OCI-LY7 (cell line): ENCODE results near the gene ZNF354B.

ENCODE experiments used
- EZH2phosphoT487 ChIP-seq: fragments of 200-600 bp; sonication (generic); IDR thresholded peaks from 2 replicates; pipeline ENCODE4 v1.6.1; 2018; ENCODE audit warnings: low read depth, borderline replicate concordance, mild to moderate bottlenecking, mixed run types, antibody characterized with exemption, low read length, moderate library complexity, mixed read lengths
- TF ChIP-seq, protein P1 (sequence below): fragments of 200-600 bp; sonication (generic); conservative IDR thresholded peaks from 2 replicates; pipeline ENCODE4 v1.5.1; 2014; ENCODE audit warnings: mild to moderate bottlenecking, antibody characterized with exemption, low read length, moderate library complexity, mixed read lengths

DNA sequence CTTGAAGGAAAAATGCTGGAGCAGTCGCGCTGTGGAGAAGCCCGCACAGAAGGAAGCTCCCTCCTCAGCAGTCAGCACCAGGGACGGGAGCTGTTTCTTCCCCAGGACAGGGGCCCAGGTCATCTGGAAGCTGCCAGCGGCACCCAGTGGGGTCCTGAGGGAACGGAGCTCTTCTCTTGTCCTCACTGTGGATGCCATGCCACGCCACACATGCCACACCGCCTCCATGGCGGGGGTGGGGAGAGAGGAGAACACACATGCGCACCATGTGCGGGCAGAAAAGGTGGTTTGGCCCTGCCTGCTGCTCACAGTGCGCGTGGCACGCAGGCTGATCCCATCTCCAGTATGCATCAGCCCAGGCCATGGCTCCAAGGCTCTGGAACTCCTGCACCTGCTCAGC is 41.7 kb upstream of the ZNF354B start:
- TF ChIP-seq, protein P1, sequence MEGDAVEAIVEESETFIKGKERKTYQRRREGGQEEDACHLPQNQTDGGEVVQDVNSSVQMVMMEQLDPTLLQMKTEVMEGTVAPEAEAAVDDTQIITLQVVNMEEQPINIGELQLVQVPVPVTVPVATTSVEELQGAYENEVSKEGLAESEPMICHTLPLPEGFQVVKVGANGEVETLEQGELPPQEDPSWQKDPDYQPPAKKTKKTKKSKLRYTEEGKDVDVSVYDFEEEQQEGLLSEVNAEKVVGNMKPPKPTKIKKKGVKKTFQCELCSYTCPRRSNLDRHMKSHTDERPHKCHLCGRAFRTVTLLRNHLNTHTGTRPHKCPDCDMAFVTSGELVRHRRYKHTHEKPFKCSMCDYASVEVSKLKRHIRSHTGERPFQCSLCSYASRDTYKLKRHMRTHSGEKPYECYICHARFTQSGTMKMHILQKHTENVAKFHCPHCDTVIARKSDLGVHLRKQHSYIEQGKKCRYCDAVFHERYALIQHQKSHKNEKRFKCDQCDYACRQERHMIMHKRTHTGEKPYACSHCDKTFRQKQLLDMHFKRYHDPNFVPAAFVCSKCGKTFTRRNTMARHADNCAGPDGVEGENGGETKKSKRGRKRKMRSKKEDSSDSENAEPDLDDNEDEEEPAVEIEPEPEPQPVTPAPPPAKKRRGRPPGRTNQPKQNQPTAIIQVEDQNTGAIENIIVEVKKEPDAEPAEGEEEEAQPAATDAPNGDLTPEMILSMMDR, result no peak
- TF ChIP-seq EZH2phosphoT487, result no peak
